Amniotic stem cell (primary cell): Measurements from ENCODE around the gene SCYGR8.
"Not testable (repeated sequence)": the region's sequence is repeated elsewhere in the genome, so short reads cannot be mapped to it uniquely, and the experiment has no call there.

Experiments used
- DNase-seq: peaks from one replicate; lab custom pipeline; 2025; lab: John Stamatoyannopoulos, UW

Gene SCYGR8, protein sequence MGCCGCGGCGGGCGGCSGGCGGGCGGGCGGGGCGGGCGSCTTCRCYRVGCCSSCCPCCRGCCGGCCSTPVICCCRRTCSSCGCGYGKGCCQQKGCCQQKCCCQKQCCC

DNA sequence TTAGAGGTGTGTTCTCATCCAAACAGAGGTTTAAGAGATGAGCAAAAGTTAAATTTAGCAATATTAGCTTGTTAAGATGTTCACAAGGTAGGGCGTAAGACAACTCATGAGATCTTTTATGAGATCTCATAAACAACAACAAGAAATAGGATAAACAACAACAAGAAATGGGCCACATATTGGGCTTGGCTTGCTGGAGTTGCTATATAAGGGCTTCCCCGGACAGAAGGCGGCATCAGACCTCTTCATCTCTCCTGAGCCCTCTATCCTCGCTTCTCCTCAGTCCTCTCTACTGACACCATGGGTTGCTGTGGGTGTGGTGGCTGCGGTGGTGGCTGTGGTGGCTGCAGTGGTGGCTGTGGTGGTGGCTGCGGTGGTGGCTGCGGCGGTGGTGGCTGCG, at the start of gene SCYGR8:
Gene SCYGR8, plus strand, starts transcription at position 301 of the 400 bp plus-strand sequence. Its CDS starts 0 bp downstream, at position 301.
- no peak for DNase-seq

DNA sequence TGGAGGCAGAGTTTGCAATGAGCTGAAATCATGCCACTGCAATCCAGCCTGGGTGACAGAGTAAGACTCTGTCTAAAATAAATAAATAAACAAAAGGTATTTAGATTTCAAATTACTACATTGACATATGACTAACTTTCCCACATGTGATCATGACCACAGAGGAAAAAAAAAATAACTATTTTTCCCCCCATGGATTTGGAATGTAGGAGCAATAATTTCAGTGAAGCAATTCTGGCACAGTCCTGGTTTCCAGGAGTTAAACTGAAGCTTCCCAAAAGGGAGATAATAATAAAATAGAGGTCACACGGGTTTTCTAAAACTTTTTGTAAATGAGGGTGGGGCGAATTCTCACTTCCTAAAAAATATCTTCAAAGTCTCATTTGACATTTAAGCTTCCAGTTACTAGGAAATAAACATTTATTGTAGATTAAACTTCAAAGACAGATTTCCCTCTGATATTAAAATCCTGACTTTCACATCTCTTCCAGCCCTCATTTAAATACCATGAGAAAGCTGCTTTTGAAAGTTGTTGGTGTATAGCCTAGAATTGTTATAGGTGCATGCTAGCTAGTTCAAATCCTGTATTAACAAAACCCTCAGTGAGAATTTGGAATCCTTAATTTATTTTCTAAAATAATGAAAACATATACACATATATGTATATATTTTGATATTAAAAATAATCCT, 48.6 kb upstream of the SCYGR8 start:
- DNase-seq, result no peak

DNA sequence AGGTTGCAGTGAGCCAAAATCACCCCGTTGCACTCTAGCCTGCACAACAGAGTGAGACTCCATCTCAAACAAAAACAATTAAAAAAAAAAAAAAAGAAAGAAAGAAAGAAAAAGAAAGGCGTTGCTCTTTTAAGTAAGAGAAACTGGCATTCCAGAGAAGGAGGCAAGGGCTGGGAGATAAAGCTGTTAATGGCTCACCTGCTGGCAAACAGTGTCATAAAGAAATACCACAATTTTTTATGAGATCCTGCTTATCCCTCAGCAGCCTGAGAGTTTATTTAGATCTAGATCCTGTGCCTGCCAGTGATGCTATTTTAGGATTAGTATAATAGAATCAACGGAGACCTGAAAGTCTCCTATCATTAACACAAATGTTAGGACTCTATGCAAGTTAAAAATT, 44.1 kb upstream of the SCYGR8 start:
- no peak for DNase-seq

DNA sequence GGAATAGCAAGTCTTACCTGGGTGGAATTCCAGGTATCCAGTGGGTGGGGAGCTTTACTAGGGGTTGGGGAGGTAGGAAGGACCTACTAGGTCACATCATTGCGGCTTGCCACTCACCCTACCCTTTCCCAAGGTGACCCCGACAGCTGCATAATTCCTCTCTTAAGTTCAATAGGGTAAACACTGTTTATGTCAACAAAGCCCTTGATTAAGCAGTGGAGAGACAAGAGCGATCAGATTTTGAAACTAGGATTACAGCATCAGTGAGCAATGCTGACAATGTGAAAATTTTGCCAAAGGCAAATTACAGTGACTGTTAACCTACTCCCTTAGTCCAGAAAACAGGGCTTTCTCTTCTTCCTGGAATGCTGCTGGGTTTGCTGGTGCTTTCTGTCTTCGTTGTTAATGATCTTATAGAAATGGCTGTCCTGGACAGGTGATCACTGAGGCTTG, 42.4 kb upstream of the SCYGR8 start:
- peak; percentile 29 for DNase-seq

DNA sequence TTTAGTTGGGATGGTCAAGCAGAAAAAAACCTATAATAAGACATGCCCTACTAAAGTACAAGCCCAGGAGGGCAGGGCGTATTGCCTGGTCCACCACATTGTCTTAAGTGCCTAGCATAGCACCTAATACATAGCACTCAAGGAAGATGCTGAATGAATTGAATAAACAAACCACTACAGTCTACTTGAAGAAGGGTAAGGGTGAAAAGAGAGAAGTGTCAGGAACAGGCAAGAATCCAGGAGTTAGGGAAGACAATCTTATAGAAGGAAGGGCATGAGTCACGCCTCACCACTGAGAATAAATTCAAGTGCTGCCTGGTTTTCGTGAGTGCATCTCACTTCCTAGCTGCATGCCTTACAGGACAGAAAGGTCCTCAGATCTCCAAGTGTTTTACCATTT, 41.7 kb upstream of the SCYGR8 start:
- DNase-seq, result no peak

DNA sequence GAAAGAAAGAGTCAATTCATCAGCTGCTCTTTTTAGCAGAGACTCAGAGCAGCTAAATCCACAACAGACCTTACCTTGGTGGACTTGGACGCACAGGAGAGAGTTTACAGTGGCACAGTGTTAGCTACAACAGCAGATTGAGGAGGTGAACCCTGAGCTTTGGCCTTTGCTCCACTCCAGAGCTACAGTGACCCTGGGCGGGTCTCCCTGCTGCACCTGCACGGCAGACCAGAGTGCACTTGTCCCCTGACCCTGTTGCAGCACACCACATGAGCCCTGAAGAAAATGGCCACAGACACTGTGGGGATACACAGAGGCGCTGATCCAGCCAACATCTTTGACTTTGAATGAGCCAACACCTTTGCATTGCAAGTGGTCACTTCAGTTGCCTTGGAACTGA, 38.8 kb upstream of the SCYGR8 start:
- DNase-seq, result no peak

DNA sequence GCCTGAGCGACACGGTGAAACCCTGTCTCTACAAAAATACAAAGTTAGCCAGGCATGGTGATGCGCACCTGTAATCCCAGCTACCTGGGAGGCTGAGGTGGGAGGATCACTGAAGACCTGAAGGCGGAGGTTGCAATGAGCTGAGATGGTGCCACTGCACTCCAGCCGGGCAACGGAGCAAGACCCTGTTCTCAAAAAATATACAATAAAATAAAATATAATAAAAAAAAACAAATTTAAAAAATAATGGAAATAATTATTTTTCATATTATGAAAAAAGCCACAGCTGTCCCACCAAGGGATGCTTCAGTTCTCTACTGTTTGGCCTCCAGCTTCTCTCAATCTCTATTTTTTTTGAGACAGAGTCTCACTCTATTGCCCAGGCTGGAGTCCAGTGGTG, 38.3 kb upstream of the SCYGR8 start:
- DNase-seq, result no peak

DNA sequence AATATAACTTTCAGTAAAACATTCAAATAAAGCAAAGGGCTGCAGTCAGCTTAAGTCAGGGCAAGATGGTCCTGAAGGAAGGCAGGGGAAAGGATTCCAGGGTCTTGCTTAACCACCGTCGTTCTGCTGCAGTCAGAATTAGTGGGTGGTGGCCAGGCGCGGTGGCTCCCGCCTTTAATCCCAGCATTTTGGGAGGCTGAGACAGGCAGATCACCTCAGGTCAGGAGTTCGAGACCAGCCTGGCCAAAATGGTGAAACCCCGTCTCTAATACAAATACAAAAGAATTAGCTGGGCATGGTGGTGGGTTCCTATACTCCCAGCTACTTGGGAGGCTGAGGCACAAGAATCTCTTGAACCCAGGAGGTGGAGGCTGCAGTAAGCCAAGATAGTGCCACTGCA, 34.7 kb upstream of the SCYGR8 start:
- no peak for DNase-seq

DNA sequence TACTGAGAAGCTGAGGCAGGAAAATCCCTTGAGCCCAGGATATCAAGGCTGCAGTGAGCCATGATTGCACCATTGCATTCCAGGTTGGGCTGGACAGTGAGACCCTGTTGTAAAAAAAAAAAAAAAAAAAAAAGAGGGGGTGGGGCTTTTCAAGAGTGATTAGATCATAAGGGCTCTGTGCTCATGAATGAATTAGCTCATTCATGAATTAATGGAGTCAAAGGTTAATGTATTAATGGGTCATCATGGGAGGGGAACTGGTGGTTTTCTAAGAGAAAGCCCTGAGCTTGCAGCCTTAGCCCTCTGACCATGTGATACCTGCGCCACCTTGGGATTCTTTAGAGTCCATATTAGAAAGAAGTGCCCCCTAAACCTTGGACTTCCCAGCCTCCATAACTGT, 32.4 kb upstream of the SCYGR8 start:
- no peak for DNase-seq

DNA sequence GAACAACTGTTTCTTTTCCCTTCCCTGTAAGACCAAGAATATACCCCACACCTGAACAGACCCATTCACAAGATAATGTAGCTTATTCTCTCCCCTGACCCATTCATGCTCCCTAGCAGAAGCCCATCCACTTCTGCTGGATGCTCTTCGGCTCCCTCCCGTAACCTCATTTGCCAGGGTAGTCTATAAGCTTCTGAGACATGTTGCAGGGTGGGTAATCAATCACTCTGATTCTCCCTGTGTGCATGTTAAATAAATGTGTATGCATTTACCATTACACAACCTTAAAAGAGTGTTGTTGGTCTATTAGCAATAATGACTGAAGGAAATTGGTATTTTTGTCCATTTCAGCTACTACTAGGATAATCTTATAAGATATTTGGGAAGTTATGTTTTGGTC, 29.2 kb upstream of the SCYGR8 start:
- no peak for DNase-seq

DNA sequence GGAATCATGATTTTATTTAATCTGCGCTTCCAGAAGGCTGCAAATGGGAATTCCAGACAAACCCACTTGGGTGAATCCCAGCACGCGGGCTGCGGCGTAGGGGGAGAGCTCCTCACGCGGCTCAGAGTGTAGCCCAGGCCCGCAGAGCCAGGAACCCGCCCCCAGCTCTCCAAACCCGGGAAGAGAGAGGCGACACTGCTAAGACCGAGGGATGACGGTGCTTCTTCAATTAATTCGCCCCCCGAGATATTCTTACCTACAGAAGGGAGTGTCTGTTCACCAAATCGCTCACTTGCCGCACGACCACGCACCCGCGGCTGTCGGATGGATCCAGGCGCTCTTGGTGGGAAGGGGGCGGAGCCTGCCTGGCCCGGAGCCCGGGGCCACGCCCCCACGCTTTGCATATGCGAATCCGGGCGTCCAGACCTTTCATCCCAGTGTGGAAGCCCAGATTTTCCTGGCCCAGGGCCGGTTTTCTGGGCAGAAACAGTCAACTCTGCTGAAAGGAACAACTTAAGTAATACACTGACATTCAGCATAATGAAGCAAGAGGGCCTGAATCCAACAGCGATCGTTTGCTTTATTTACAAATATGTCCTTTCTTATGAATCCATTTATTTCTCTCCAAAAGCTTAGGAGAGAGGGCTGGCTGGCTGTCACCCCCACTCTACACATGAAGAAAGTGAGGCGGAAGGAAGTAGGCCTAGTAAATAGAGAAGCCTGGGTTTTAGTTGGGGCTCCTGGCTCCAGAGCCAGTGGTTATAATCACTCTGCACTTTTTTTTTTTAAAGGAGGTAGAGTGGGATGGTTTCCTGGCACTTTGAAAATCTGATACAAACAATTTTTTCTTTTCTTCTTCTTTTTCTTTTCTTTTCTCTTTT, 27.8 kb upstream of the SCYGR8 start, which contains the start of gene SLC19A3:
Gene SLC19A3, minus strand, starts transcription at position 342 of the 881 bp plus-strand sequence. CDS start 15,710 bp downstream, outside the sequence.
- no peak for DNase-seq

DNA sequence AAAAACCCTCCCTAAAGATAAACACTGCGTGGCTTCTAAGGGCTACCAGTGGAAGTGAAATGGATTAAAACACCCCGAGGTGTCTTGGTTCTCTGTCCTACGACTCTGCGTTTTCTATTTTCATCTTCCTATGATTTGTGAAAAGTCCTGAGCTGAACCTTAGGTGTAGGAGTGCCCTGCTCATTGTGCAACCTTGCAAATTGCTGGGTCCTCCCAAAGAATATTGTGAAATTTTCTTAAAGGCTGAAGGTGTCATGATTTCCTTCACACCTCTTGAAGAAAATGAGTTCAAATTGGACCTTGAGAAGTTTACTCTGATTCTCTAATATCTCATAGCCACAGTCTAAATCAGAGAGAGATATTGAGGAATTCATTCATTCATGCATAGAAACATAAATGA, 26.1 kb upstream of the SCYGR8 start:
- no peak for DNase-seq

DNA sequence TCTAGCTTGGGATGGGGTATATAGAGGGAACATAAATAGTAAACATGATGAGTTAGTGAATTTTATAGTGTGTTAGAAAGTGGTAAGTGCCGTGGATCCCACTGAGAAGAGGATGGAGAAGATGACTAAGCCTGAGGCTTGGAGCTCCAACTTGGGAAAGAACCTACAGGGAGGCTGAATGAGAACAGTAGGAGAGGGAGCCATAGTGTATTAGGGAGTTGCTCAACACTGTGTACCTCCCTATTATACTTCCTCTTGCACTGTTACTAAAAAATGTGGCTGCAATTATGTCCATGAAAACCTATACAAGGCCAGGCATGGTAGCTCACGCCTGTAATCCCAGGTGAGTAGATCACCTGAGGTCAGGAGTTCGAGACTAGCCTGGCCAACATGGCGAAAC, 25.0 kb upstream of the SCYGR8 start:
- no peak for DNase-seq

DNA sequence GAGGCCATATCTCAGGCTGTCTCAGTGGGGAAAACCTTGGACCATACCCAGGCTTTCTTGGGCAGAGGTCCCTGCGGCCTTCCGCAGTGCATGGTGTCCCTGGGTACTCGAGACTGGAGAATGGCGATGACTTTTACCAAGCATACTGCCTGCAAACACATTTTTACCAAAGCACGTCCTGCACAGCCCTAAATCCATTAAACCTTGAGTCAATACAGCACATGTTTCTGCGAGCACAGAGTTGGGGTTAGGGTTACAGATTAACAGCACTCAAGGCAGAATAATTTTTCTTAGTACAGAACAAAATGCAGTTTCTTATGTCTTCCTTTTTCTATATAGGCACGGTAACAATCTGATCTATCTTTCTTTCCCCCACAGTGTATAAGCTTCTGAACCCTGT, 22.9 kb upstream of the SCYGR8 start:
- DNase-seq, result not testable (repeated sequence)

DNA sequence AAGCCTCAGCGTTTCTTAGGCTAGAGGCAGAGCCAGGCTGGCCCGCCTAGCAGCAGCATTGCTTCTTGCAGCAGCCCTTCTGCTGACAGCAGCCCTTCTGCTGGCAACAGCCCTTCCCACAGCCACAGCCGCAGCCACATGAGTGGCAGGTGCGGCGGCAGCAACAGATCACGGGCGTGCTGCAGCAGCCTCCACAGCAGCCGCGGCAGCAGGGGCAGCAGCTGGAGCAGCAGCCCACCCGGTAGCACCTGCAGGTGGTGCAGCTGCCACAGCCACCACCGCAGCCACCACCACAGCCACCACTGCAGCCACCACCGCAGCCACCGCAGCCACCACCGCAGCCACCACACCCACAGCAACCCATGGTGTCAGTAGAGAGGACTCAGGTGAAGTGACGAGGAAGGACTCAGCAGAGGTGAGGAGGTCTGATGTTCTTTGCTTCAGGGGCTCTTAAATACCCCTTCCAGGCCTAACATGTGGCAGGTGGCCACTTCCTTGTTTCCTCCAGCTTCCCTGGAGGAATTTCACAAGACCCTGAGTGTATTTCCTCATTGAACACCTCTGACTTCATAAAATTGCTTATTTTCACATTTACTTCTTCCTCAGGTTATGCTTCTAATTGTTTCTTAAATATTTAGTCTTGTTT, 21.2 kb upstream of the SCYGR8 start, which contains the start of gene SCYGR6:
Gene SCYGR6, minus strand, starts transcription at position 364 of the 646 bp plus-strand sequence. Its CDS starts 0 bp downstream, at position 364.
- no peak for DNase-seq

DNA sequence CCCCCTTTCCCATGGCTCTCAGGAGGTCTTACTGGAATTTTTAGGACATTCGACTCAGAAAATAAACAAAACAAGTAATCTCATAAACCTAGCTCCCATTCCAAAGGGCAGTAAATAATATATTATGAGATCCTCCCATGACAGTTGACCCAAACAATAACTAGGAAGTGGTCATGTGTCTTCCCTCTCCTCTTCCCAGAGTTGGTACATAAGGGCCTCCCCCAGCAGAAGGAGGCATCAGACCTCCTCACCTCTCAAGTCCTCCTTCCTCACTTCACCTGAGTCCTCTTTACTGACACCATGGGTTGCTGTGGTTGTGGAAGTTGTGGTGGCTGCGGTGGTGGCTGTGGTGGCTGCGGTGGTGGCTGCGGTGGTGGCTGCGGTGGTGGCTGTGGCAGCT, 17.7 kb upstream of the SCYGR8 start, which contains the start of gene SCYGR7:
Gene SCYGR7, plus strand, starts transcription at position 301 of the 400 bp plus-strand sequence. Its CDS starts 0 bp downstream, at position 301.
- DNase-seq, result no peak

DNA sequence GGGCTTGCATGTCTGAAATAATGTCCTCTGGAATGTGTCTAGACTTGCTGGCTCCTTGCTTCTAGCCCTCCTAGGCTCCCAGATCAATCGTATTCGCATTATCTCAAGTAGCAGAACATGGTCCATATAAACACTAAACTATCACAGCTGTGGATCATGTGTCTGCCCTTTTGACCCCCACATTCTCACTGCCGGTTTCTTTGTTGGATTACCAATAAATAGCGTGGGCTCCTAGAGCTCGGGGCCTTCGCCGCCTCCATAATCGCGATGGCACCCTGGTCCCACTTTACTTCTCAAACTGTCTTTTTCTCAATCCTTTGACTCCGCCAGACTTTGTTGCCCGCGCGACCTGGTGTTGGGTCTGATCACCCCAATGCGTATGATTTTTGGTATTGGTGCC, 6.3 kb upstream of the SCYGR8 start:
- DNase-seq, result no peak

DNA sequence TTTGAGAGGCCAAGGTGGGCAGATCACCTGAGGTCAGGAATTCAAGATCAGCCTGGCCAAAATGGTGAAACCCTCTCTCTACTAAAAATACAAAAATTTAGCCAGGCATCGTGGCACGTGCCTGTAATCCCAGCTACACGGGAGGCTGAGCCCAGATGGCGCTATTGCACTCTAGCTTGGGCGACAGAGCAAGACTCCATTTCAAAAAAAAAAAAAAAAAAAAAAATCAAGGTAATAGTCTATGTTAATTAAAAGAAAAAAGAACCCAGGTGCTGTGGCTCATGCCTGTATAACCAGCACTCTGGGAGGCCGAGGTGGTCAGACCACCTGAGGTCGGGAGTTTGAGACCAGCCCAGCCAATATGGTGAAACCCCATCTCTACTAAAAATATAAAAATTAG, 5.0 kb upstream of the SCYGR8 start:
- not testable (repeated sequence) for DNase-seq

DNA sequence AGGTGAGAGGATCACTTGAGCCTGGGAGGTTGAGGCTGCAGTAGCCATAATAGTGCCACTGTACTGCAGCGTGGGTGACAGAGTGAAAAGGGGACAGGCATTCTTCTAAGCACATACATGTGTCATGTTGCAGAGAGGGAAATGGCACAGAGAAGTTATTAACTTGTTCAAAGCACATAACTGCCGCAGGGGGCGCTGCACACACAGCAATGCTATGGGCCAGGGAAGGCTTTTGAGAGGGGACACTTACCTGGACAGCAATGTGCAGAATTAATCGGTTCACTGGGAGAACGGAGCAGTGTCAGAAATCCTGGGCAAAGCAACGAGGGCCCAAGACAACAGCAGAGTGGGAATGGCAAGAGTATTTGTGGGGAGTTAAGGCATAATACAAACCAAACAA, 2.4 kb downstream of the SCYGR8 start:
- no peak for DNase-seq

DNA sequence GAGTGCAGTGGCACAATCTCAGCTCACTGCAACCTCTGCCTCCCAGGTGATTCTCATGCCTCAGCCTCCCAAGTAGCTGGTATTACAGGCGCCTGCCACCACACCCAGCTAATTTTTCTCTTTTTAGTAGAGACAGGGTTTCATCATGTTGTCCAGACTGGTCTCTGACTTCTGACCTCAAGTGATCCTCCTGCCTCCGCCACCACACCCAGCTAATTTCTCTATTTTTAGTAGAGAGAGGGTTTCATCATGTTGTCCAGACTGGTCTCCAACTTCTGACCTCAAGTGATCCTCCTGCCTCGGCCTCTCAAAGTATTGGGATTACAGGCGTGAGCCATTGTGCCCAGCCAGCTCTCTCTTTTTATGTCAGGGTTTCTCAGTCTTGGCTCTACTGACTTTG, 10.6 kb downstream of the SCYGR8 start:
- DNase-seq, result not testable (repeated sequence)

DNA sequence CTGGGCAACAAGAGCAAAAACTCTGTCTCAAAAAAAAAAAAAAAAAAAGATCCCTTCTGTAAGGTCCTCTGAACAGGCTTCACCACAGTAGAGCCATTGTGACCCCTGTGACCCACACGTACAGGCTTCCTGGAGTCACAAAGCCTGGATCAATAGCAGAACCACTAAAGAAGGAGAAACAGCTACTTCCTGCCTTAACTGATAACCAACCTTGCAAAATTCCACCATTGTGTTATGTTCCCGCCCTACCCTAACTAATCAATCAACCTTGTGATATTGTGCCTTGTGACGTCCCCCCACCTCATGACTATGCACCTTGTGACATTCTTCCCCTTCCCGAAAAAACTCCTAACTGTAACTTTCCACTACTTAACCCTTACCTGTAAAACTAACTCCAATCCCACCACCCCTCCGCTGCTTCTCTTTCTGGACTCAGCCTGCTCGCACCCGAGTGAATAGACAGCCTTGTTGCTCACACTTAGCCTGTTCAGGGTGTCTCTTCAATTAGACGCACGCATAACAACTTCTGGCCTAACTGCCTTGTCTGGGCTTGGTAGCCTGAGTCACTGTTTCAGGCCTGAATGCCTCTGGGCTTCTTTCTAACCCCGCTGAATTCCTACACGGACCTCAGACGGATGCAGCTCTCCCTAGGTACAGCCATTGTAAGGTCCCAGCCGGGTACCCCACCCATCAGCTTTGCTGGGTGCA, 13.9 kb downstream of the SCYGR8 start:
- DNase-seq, result no peak
